ENCODE data around the gene EFS.

GRCh38 chr14:23405096-23405495 is 40.1 kb upstream of the EFS start:
- TF ChIP-seq CTCF (IDR thresholded peaks at IDR 0.05) (no peak), POLR2A (IDR thresholded peaks at IDR 0.05) (no peak), EP300 (IDR thresholded peaks at IDR 0.05) (no peak)

All from ovary (tissue), 3 donors.